Measurements from ENCODE around the gene C3orf18.

C3orf18 gene

DNA sequence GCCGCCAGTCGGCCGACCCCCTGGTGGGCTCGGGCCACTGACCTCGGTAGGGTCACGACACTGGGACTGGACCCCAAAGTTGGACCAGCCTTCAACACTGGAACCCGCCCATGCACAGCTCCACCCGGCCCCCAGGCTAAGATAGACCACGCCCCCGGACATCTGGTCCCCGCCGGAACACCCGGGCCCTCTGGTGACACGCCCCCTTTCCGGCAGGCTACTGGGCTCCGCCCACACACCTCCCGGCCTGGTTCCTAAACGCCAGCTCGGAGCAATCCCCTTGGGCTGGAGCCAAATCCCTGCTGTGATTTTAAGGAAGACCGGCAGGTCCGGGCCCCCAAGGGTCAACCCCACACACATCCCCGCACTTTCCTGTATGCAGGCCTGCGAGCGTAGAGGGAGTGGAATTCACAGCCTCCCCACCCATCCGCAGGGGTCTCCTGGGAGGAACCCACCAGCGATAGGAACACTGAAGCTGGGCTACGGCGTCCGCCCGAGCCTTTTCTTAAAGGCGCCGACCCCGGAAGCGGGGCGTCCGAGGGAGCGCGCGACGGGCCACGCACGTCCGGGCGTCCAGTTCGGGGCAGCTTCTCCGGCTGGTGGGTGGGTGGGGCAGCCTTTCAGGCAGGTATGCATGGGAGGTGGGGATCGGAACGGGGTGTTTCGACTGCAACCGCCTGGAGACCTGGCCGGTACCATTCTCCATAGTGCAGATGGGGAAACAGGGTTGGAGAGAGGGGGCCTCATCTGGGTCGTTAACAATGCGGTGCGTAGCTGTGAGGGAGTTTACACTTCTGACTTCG is 1.6 kb upstream of the C3orf18 start, which contains the start of gene HEMK1:
Gene HEMK1, plus strand, starts transcription at position 576 of the 803 bp plus-strand sequence. CDS start 1,583 bp downstream, outside the sequence.
- TF ChIP-seq, protein P1, sequence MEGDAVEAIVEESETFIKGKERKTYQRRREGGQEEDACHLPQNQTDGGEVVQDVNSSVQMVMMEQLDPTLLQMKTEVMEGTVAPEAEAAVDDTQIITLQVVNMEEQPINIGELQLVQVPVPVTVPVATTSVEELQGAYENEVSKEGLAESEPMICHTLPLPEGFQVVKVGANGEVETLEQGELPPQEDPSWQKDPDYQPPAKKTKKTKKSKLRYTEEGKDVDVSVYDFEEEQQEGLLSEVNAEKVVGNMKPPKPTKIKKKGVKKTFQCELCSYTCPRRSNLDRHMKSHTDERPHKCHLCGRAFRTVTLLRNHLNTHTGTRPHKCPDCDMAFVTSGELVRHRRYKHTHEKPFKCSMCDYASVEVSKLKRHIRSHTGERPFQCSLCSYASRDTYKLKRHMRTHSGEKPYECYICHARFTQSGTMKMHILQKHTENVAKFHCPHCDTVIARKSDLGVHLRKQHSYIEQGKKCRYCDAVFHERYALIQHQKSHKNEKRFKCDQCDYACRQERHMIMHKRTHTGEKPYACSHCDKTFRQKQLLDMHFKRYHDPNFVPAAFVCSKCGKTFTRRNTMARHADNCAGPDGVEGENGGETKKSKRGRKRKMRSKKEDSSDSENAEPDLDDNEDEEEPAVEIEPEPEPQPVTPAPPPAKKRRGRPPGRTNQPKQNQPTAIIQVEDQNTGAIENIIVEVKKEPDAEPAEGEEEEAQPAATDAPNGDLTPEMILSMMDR (IDR thresholded peaks at IDR 0.05): no peak
- peaks cover 16% of the 10 kb centered on the region for H3K27me3 ChIP-seq
- peaks cover 33 to 36% of the 10 kb centered on the region in 2 experiments for H3K4me1 ChIP-seq (ENCODE audit: control insufficient read depth in 1 of 2, insufficient read depth in 1 of 2, low read depth in 1 of 2, low read length in 1 of 2)

DNA sequence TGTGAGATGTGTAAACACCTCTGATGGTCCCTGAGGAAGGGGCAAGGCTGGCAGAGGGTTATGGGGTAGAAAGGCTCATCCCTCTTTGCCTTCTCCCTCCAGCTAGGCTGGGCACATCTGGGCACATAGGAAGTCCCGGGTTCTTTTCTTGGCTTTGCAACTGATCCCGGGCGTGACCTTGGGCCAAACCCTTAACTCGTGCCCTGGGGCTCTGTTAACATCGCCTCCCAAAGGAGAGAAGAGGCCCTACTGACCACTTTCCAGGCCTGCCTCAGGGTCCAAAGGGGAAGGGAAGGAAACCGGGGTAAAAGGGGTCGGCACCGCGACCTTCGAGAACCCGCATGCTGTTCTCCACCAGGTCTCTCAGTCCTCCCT is 549 bp downstream of the C3orf18 start:
- H3K36me3 ChIP-seq: no peaks in the 10 kb centered on the region
- H3K4me1 ChIP-seq (ENCODE audit: control insufficient read depth in 1 of 2, insufficient read depth in 1 of 2, low read depth in 1 of 2, low read length in 1 of 2): peaks cover 29 to 31% of the 10 kb centered on the region in 2 experiments
- no peak overlapping the region for H3K27ac ChIP-seq

More for the DNA sequence above, 1.6 kb upstream of the C3orf18 start, which contains the start of gene HEMK1:
- no peaks in the 10 kb centered on the region for H3K36me3 ChIP-seq
- peak within 1 kb of the TSS; percentile 82 for H3K27ac ChIP-seq
- no peaks in the 10 kb centered on the region for H3K9me3 ChIP-seq
- peak within 1 kb of the TSS; percentile 71 to 95 for H3K4me3 ChIP-seq (ENCODE audit: low read depth in 1 of 2, low read length in 1 of 2)

DNA sequence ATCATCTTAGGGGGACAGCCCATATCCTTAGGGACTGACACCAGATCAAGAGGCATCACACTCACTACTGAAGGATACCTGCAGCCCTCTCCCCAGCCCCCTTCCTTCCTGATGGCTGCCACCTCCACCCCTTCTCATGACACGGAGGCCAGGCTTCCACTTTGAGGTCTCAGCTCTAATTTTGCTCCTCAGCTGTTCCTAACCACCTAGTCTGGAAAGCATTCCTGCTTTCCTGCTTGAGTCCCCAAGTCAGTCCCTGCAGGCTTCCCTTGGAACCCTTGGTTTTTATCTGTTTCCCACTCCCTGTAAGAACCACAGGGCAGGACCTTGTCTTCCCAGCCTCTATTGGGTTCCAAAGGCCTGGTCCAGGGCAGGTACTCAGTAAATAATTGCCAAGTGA is 3.2 kb downstream of the C3orf18 start:
- peaks cover 21 to 22% of the 10 kb centered on the region in 2 experiments for H3K4me1 ChIP-seq (ENCODE audit: control insufficient read depth in 1 of 2, insufficient read depth in 1 of 2, low read depth in 1 of 2, low read length in 1 of 2)
- TF ChIP-seq, protein P1 (IDR thresholded peaks at IDR 0.05): no peak
- H3K36me3 ChIP-seq: no peaks in the 10 kb centered on the region
- peaks cover 16% of the 10 kb centered on the region for H3K27me3 ChIP-seq
- H3K9me3 ChIP-seq: no peaks in the 10 kb centered on the region
- no peak overlapping the region for H3K4me3 ChIP-seq (ENCODE audit: low read depth in 1 of 2, low read length in 1 of 2)
- no peak overlapping the region for H3K27ac ChIP-seq

More for the DNA sequence above, 549 bp downstream of the C3orf18 start:
- H3K4me3 ChIP-seq (ENCODE audit: low read depth in 1 of 2, low read length in 1 of 2): peak overlapping the region; percentile 56 to 80
- H3K27me3 ChIP-seq: peaks cover 16% of the 10 kb centered on the region
- H3K9me3 ChIP-seq: no peaks in the 10 kb centered on the region
- TF ChIP-seq, protein P1 (IDR thresholded peaks at IDR 0.05): no peak

DNA sequence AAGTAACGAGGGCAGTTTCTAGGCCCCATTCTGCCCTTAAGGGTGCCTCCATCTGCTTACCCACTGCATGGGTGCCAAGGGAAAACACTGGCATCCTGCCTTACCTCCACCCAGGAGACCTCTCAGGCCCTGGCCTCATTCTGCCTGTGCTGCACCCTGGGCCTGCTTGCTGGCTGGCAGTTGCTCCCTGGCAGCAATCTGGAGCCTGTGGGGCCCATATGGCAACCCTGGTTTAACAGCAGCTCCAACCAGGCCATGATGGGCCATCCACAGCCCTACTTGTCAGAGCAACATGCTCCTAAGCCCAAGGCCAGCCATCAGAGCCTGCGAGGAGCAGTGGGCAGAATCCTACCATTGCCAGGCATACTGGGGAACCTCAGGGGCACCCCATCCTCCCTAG is 3.7 kb downstream of the C3orf18 start:
- H3K4me1 ChIP-seq (ENCODE audit: control insufficient read depth in 1 of 2, insufficient read depth in 1 of 2, low read depth in 1 of 2, low read length in 1 of 2): peaks cover 18 to 19% of the 10 kb centered on the region in 2 experiments
- no peaks in the 10 kb centered on the region for H3K9me3 ChIP-seq
- peaks cover 16% of the 10 kb centered on the region for H3K27me3 ChIP-seq
- H3K4me3 ChIP-seq (ENCODE audit: low read depth in 1 of 2, low read length in 1 of 2): no peak overlapping the region
- TF ChIP-seq, protein P1 (IDR thresholded peaks at IDR 0.05): no peak
- H3K27ac ChIP-seq: no peak overlapping the region
- H3K36me3 ChIP-seq: no peaks in the 10 kb centered on the region

DNA sequence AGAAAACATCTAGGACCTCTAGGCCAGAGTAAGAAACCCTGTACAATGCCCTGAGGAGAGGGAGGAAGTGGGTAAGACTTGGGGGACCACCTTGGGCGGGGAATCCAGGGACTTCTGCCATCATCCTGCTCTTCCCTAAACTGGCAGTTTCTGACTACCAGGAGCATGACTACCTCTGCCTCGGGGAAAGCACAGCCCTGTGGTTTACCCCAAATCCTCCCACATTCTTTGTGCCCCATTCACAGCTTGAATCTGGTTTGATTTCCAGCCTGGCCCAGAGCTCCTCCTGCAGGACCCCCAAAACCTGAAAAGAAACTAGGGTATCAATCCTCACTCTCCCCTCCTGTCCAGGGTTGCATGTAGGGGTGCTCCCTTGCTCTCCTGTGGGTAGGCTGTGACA is 4.7 kb downstream of the C3orf18 start:
- Histone ChIP-seq H3K4me3 (ENCODE audit: low read depth in 1 of 2, low read length in 1 of 2) (no peak overlapping the region), H3K36me3 (no peaks in the 10 kb centered on the region), H3K9me3 (no peaks in the 10 kb centered on the region), H3K4me1 (ENCODE audit: control insufficient read depth in 1 of 2, insufficient read depth in 1 of 2, low read depth in 1 of 2, low read length in 1 of 2) (peaks cover 9 to 10% of the 10 kb centered on the region in 2 experiments), H3K27me3 (peaks cover 16% of the 10 kb centered on the region), H3K27ac (no peak overlapping the region)
- TF ChIP-seq, protein P1 (IDR thresholded peaks at IDR 0.05): no peak
